NCI-H2107 (cell line): ENCODE results near the gene DYNC2I2.

Source experiments
- DNase-seq: peaks from one replicate; lab custom pipeline; 2025; lab: John Stamatoyannopoulos, UW

The DYNC2I2 gene

DNA sequence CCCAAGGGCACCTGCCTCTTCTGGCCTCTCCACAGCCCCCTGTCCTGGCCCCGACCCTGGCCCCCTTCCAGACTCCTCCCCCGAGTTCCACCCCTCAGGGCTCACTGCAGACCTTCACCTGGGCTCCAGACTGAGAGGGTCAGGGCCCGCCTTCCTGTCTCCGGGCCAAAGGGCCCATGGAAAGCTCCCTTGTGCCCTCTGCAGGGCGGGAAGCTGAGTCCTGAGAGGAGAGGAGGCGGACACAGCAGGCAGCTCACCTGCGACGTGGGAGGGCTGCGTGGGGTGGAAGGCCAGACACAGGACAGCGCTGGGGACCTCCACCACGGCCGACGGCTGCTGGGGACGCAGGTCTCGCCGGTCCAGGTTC, 20.6 kb downstream of the DYNC2I2 start:
- no peak for DNase-seq

DNA sequence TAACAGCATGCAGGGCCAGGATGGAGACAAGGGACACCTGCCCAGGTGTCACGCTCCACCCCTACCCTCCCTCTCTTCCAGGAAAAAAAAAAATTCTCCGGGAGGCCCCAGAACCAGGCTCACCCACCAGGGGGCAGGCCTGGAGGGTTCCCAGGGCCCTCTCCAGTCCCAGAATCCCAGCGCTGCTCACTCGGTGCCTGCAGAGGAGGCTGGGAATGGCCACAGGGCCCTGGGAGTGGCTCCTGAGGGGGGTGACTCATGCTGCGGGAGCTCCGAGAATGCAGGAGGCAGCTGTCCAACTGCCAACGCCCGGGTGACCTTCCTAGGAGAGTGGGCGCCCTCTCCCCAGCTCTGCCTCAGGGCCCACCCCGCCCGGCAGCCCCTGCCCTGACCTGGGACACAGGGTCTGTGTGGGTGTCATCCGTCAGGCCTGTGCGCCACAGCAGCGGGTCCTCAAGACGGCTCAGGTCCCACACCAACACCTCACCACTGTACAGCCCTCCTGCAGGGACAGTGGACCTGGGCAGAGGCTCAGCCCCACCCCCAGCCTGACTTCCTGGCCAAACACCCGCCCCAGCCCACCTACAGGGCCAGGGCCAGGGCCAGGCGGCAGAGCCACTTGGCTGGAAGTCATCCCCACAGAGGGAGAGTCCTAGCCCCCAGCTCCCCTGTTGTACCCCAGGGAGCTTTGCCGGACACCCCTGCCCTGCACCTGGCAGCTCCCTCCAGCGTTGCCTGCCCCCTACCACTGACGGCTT, 21.2 kb downstream of the DYNC2I2 start:
- DNase-seq = peak; percentile 77

DNA sequence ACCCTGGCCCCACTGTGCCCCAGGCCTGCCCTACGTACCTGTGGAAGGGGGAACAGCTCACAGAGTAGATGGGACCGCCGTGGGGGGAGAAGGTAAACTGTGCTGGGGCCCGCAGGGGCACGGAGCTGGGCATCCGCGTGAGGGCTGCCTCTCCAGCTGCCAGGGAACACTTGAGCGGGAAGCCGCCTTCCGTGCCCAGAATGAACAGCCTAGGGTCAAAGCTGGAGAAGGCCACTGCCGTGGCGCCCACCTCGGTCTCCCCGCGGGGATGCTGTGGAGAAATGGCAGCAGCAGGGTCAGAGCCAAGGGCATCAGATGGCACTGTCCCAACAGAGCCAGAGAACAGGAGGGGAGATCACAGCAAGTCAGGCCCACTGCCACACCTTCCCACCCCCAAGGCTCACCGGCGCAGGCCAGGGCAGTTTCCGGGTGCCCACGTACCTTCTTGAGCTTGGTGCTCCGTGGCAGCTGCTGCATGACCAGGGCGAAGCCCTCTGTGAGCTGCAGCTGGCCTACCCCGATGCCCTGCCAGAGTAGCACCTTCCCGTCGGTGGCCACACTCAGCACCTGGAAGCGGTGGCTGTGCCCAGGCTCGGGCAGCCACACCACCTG, 21.9 kb downstream of the DYNC2I2 start:
- no peak for DNase-seq

DNA sequence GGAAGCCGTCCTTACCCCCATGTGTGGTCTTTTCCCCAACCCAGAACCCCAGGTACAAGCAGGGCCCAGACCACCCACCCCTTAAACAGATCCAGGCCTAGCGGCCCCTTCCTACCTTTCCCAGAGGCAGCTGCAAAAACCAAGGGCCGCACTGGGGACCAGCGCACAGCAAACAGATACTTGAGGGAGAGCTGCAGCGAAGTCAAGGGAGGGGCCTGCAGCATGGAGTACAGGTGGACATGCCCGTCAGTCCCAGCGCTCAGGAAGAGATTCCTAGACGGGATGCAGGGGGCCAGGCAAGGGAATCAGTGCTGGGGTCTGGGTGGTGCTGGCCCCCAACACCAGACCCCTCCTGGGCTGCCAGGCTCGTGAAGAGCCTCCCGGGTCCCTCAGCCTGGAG, 22.5 kb downstream of the DYNC2I2 start:
- DNase-seq = no peak

DNA sequence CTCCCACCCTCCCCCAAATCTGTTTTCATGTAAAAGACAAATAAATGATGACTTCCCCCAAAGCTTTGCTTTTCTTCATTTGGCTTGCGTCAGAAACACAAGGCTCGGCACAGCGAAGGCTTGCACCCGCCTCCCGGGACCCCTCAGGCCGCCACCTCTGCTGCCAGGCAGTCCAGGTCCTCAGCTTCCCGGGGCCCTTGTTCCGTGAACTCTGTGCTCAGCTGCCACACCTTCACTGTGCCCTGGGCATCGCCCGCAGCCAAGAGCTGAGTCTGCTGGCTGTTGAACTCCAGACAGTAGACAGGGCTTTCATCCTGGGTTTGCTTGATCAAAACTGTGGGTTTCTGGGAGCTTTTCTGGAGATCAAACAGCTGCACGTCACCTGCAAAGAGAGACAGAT, 23.0 kb downstream of the DYNC2I2 start:
- no peak for DNase-seq

DNA sequence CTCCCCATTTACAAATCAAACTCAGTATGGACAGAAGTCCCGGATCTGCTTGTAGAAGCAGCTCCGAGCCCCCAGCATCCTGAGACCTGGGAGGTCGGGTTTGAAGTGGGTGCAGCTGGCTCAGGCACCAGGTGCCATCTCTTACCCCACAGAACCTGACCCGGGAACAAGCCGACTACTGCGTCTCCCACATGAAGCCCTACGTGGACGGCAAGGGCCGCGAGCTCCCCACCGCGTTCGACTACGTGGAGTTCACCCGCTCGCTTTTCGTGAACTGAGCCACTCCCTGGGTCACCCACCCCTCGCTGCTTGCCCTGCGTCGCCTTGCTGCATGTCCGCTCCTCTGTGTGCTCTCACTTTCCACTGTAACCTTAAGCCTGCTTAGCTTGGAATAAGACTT, 23.6 kb downstream of the DYNC2I2 start:
- DNase-seq = no peak

DNA sequence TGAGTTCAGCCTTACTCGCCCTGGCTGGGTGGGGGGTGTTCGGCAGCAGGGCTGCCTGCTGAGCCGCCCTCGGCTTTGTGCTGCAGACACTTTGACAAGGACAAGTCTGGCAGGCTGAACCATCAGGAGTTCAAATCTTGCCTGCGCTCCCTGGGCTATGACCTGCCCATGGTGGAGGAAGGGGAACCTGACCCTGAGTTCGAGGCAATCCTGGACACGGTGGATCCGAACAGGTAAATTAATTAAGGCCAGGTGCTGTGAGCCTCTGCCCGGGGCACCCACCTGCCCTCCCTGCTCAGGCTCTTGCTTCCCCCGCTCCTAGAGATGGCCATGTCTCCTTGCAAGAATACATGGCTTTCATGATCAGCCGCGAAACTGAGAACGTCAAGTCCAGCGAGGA, 24.2 kb downstream of the DYNC2I2 start:
- DNase-seq = no peak

DNA sequence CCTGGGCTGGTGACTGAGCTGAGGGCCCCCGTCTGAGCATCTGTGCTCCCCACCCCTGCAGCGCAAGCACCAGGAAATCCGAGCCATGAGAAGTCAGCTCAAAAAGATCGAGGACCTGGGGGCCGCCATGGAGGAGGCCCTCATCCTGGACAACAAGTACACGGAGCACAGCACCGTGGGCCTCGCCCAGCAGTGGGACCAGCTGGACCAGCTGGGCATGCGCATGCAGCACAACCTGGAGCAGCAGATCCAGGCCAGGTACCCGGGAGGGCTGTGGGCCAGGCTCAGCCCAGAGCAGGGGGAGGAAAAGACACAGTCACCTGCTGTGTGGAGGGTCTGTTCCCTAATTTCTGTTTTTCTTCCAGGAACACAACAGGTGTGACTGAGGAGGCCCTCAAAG, 24.6 kb downstream of the DYNC2I2 start:
- DNase-seq = no peak

DNA sequence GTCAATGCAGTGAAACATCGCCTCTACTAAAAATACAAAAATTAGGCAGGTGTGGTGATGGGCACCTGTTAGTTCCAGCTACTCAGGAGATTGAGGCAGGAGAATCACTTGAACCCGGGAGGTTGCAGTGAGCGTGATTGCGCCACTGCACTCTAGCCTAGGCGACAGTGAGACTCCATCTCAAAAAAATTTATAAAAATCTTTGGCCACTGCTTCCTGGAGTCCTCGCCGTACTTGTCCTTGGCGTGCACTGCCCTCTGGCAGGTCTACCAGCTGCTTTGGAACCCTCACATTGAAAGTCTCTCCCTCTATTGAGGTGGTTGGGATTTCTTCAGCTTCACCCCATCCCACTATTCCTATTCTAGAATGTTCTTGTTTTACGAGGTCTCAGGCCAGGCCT, 25.0 kb downstream of the DYNC2I2 start:
- DNase-seq = no peak

DNA sequence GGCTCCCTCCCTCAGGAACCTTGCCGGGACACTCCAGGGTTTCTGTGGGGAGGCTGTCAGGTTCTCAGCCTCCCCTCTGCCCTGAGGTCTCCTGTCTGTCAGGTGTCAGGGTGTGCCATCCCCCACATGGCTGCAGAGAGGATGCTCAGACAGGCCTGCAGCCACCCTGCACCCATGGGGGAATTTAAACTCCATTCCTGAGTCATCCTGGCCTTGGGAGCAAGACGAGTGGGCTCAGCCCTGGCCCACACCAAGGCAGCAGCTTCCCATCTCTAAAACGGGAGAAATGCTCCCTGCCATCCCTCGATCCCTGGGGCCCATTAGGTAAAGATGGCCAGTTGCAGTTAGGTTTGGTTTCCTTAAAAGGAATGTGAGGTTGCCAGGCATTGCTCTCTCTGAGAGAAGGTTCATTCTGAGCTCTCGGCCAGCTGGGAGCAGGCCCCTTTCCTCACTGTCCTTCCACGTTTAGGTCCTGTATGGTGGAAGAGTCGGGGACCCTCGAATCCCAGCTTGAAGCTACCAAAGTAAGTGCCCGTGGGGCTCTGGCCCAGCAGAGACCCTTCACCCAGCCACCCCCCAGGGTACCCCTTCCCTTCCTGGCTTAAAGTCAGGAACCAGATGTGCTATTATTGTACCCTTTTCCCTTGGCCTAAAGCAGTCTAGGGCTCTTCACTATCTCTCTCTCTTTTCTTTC, 26.6 kb downstream of the DYNC2I2 start:
- no peak for DNase-seq

DNA sequence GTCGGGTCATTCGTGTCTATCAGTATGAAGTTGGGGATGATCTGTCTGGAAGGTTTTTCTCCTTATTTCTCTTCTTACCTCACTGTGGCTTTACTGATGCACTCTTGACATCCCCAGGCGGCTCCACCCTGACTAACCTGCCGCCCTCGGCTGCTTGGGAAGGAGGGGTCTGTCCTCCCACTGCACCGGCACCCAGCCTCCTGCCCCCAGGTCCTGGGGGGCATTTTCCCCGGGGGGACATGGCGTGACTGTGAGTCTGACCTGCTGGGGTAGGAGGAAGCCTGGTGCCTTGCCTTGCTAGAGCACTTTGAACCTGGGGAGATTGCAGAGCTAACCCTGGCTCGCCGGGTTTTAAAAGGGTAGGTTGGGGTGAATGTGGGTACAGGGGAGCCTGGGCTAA, 27.5 kb downstream of the DYNC2I2 start:
- no peak for DNase-seq

DNA sequence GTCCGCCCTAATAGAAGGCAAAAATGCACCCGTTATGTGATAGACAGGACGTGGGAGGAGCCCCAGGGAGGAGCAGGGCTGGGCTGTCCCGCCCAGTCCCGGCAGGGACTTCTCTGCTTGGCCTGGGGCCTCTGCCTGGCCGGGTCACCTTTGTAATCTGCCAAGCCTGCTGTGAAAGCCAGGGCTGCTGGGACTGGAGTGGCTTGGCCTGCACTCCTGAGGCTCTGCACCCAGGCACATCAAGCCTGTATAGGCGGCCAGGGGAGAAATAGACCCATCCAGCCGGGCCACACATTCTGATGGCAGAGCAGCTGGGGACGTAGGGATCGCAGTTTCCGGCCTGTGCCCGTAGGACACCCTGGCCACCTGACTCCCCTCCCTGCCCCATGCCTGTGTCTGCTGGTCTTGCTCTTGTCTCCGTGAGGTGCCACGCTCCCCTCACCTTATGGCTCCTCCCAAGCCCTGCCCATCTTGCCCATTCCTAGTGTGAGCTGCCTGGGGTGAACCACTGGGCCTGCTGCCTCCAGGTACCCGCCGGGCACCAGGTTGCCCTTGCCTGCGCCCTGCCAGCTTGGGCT, 28.1 kb downstream of the DYNC2I2 start:
- no peak for DNase-seq

DNA sequence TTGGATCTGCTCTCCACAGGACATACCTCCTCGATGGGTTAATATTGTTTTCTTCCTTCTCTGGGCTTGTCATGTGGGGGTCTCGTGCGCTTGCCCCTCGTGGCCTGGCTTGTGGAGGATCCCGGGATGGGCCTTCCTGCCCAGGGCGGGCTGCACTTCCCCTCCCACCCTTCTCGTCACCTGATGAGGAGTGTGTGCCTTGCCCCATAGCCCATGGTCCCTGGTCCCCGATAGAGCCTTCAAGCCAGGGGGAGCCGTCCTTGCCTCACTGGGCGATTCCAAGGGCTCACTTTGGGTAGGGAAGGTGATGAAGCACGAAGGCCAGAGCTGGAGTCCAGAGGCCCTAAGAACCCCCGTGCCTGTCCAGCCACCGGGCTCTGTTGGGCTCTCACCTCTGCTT, 28.7 kb downstream of the DYNC2I2 start:
- no peak for DNase-seq

DNA sequence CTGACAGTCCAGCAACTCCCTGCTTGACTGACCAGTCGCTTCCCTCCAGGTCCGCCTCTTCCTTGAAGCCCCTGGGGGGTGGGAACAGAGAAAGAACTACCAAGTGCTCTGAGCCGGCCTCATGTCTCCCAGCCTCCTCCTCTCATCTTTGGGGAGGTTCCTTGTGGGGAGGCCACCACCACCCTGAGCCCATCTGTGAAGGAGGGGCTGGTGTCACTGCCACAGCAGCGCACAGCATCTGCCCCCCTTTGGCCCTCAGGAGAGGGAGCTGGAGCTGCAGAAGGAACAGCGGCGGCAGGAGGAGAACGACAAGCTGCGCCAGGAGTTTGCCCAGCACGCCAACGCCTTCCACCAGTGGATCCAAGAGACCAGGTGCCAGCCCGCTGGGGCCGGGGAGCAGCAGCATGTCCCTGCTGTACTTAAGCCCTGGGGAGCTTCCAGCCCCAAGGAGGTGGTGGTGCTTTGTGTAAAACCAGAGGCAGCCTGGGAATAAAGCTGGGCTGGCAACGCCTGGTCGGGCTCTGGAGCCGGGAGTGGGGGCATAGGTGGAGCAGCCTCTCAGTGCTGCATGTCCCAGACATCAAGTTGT, 29.4 kb downstream of the DYNC2I2 start:
- DNase-seq = no peak

DNA sequence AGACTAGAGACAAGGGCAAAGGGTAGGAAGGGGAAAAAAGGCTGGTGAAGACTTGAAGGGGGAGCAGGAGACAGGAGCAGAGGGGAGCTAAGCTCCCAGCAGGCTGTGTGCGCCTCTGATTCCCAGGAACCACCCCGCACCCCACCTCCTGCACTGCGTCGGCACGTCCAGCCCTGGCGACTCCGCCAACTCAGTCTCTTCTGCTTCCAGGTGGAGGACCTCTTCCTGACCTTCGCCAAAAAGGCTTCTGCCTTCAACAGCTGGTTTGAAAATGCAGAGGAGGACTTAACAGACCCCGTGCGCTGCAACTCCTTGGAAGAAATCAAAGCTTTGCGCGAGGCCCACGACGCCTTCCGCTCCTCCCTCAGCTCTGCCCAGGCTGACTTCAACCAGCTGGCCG, 30.5 kb downstream of the DYNC2I2 start:
- DNase-seq = no peak

DNA sequence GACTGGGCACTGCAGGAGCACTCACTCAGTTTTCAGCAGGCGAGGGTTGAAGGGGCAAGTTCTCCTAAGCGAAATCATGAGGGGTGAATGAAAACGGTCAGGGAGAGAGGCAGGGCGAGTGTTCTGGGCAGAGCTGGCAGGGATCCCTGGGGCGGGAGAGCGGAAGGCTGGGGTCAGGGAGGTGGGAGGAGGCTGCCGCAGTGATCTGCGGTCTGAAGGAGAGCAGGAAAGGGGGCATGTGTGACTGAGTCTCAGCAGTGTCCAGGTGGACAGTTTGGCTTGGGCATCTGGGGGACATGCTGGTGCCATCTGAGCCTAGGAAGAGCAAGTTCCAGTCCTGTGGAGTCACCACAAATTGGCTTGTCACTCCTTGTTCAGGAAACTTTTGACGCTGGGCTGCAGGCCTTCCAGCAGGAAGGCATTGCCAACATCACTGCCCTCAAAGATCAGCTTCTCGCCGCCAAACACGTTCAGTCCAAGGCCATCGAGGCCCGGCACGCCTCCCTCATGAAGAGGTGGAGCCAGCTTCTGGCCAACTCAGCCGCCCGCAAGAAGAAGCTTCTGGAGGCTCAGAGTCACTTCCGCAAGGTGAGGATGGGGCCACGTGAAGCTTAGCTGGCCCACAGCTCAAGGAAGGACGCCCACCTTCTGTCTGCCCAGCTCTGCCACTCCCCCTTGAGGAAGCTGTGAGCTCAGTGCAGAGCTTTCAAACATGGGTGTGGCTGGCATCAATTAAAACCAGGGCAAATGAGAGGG, 31.1 kb downstream of the DYNC2I2 start:
- no peak for DNase-seq

DNA sequence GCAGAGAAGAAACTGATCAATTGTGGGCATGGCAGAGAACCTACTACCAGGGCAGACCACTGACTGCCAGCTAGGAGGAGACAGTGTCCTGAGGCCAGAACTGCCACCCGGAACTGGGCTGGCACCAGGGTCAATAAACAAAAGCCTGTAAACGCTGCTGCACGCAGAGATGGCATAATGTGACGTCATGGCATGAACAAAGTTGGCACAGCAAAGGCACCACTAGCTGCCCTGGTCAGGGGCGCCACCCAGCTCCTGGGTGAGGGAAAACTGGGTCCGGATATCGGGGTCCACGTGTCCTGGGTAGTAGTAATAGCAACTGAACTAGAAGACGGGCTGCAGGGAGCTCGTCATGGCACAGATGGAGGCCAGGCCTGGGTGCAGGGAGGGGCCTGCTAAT, 32.1 kb downstream of the DYNC2I2 start:
- no peak for DNase-seq

DNA sequence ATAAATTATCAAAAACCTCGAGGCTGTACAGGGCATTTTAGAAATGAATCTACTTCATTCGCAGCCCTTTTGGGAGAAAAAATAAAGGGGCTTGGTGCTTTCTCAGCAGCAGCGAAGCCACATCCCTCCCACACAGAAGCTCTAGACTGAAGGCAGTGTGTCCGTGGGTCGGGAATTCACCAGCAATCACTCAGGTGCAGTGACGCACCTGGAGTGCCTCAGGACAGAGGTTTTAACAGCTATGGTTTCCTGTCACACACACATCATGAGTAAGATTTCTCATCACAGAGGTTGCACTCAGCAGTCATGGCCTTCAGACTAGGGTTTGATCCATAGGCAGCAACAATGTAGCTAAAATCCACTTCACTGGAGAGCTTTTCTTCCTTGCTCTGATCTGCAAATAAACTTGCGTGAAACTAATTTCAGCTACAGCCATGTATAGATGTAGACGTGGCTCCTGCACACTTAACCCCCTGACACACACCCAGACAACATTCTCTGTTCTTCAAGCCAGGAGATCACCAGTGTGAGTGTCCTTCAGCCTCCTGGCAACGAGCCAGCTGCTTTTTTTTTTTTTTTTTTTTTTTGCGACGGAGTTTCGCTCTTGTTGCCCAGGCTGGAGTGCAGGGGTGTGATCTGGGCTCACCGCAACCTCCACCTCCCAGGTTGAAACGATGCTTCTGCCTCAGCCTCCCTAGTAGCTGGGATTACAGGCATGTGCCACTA, 34.8 kb downstream of the DYNC2I2 start:
- DNase-seq = no peak

DNA sequence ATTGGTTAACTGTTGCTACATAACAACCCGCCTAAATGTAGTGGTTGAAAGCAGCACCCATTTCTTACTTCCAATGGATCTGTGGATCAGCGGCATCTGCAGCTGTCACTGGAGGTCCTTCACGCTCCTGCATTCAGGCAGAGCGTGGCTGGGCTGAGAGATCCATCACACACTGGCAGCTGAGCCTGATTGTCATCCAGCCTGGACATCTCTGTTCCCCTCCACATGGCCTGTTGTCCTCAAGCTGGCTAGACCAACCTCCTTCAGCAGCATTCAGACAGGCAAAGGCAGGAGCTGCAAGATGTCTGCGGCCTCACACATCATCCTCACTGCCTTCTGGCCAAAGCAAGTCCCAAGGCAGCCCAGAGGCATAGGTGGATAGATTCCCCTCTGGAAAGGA, 36.9 kb downstream of the DYNC2I2 start:
- no peak for DNase-seq

DNA sequence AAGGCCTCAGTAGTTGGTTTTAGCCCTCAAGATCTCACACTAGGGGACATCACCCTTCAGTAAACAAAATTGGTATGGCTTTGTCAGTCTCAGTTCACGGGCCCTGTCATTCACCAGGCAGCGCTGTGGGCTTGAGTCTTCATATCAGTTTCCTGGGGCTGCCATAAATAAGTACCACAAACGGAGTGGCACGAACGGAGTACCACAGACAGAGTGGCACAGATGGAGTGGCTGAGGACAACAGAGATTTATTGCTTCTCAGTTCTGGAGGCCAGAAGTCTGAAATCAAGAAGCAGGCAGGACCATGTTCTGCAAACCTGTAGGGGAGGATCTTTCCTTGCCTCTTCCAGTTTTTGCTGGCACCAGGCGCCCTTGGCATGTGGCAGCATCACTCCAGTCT, 37.5 kb downstream of the DYNC2I2 start:
- DNase-seq = no peak

DNA sequence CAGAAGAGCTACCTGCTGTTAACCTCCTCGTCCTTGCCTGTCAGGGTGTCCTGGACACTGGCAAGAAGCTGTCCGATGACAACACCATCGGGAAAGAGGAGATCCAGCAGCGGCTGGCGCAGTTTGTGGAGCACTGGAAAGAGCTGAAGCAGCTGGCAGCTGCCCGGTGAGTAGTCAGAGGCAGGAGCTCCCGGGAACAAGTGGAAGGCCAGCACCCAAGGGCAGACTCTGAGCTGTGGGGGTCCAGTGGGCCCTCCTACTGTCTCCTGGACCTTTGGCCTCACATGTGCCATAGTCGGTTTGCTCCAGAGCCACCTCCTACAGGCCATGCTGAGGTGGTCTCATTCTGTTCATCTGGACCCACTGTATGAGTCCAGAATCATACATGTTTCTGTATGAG, 38.7 kb downstream of the DYNC2I2 start:
- no peak for DNase-seq
